Trophoblast cell (in vitro differentiated cells and primary cell): ENCODE results near the gene GPD1.

ENCODE experiments used
- DNase-seq, 2 donors: peaks; one replicate each; pipeline ENCODE4 v3.0.0-alpha.2; 2016
- H2AFZ ChIP-seq: 2 replicates; pipeline ENCODE4 v1.6.1; 2013; ENCODE audit warnings: low read length, moderate library complexity, mild to moderate bottlenecking; ENCODE audit not compliant: insufficient read depth, poor library complexity
- H2AK5ac ChIP-seq: 2 replicates; pipeline ENCODE4 v1.6.1; 2013; ENCODE audit warnings: mild to moderate bottlenecking, low read length
- H2BK120ac ChIP-seq: 2 replicates; pipeline ENCODE4 v1.6.1; 2013; ENCODE audit warnings: low read length, mild to moderate bottlenecking, moderate library complexity; ENCODE audit not compliant: insufficient read depth, poor library complexity
- H2BK12ac ChIP-seq: 2 replicates; pipeline ENCODE4 v1.6.1; 2013; ENCODE audit warnings: mild to moderate bottlenecking, low read length, moderate library complexity
- H2BK5ac ChIP-seq: 2 replicates; pipeline ENCODE4 v1.6.1; 2013; ENCODE audit warnings: low read length, low read depth, moderate library complexity, mild to moderate bottlenecking; ENCODE audit not compliant: poor library complexity
- H3K14ac ChIP-seq: 2 replicates; pipeline ENCODE4 v1.6.1; 2013; ENCODE audit warnings: mild to moderate bottlenecking, low read length
- H3K18ac ChIP-seq: 2 replicates; pipeline ENCODE4 v1.6.1; 2013; ENCODE audit warnings: mild to moderate bottlenecking, low read length
- H3K23ac ChIP-seq: 2 replicates; pipeline ENCODE4 v1.6.1; 2013; ENCODE audit warnings: low read length
- H3K27ac ChIP-seq: 2 replicates; pipeline ENCODE4 v1.5.1; 2013; ENCODE audit warnings: low read depth, mild to moderate bottlenecking, inconsistent platforms, low read length, moderate library complexity
- H3K27me3 ChIP-seq: 2 replicates; pipeline ENCODE4 v1.6.1; 2013; ENCODE audit warnings: inconsistent platforms, mild to moderate bottlenecking, low read length, moderate library complexity; ENCODE audit not compliant: insufficient read depth
- H3K36me3 ChIP-seq, 2 experiments: 1 replicate in 1 of 2; 2 replicates in 1 of 2; pipeline ENCODE4 v1.6.1; 2013; ENCODE audit warnings: low read length in 2 of 2, mild to moderate bottlenecking in 2 of 2, moderate library complexity in 1 of 2; ENCODE audit not compliant: insufficient read depth in 2 of 2, control insufficient read depth in 1 of 2
- H3K4ac ChIP-seq: 2 replicates; pipeline ENCODE4 v1.6.1; 2013; ENCODE audit warnings: low read depth, mild to moderate bottlenecking, low read length, moderate library complexity
- H3K4me1 ChIP-seq, 2 experiments: 1 replicate in 1 of 2; 2 replicates in 1 of 2; pipeline ENCODE4 v1.6.1; 2013; ENCODE audit warnings: low read length in 2 of 2, mild to moderate bottlenecking in 2 of 2, moderate library complexity in 1 of 2; ENCODE audit not compliant: insufficient read depth in 2 of 2, control insufficient read depth in 1 of 2
- H3K4me2 ChIP-seq: 2 replicates; pipeline ENCODE4 v1.6.1; 2013; ENCODE audit warnings: inconsistent platforms, mild to moderate bottlenecking, low read length, moderate library complexity
- H3K4me3 ChIP-seq: 2 replicates; pipeline ENCODE4 v1.5.1; 2013; ENCODE audit warnings: mild to moderate bottlenecking, low read depth, low read length, inconsistent platforms
- H3K79me1 ChIP-seq: one replicate; pipeline ENCODE4 v1.6.1; 2013; ENCODE audit warnings: low read length
- H3K79me2 ChIP-seq: 2 replicates; pipeline ENCODE4 v1.6.1; 2013; ENCODE audit warnings: low read length, mild to moderate bottlenecking; ENCODE audit not compliant: control insufficient read depth, insufficient read depth, poor library complexity
- H3K9ac ChIP-seq: 2 replicates; pipeline ENCODE4 v1.6.1; 2013; ENCODE audit warnings: mild to moderate bottlenecking, low read length
- H3K9me3 ChIP-seq: 2 replicates; pipeline ENCODE4 v1.6.1; 2013; ENCODE audit warnings: low read depth, mild to moderate bottlenecking, control low read depth, inconsistent platforms, low read length; ENCODE audit not compliant: insufficient read depth
- H4K12ac ChIP-seq: 2 replicates; pipeline ENCODE4 v1.6.1; 2013; ENCODE audit warnings: low read depth, mild to moderate bottlenecking, low read length, moderate library complexity
- H4K8ac ChIP-seq: 2 replicates; pipeline ENCODE4 v1.6.1; 2013; ENCODE audit warnings: low read depth, mild to moderate bottlenecking, low read length, moderate library complexity
- H4K91ac ChIP-seq: one replicate; pipeline ENCODE4 v1.6.1; 2013; ENCODE audit warnings: low read depth, mild to moderate bottlenecking, low read length, moderate library complexity
- WGBS: extraction: QIAGEN DNeasy Blood & Tissue Kit; methylation state at CpG from one replicate; pipeline ENCODE4 v1.1.7; 2013; ENCODE audit warnings: missing lambda C conversion rate; ENCODE audit not compliant: insufficient read length, insufficient coverage; ENCODE audit errors: extremely low coverage; 5-methylcytosine and 5-hydroxymethylcytosine counted together

The GPD1 gene

GRCh38 chr12:50061171-50061570 lies 42.6 kb upstream of the GPD1 start:
- Histone ChIP-seq H3K27ac (no peak overlapping the region), H2AFZ (no peak overlapping the region), H2AK5ac (no peak overlapping the region), H2BK120ac (no peak overlapping the region), H3K18ac (no peak overlapping the region), H2BK5ac (no peak overlapping the region), H3K9ac (no peak overlapping the region), H3K9me3 (peaks cover 5% of the 10 kb centered on the region), H4K91ac (no peak overlapping the region), H2BK12ac (no peak overlapping the region), H3K79me2 (no peaks in the 10 kb centered on the region), H3K14ac (no peak overlapping the region), H4K8ac (no peak overlapping the region), H3K36me3 (no peaks in the 10 kb centered on the region), H3K4me1 (peaks cover 0 to 7% of the 10 kb centered on the region in 2 experiments), H3K23ac (no peak overlapping the region), H3K4ac (no peak overlapping the region), H4K12ac (no peak overlapping the region), H3K79me1 (no peaks in the 10 kb centered on the region), H3K27me3 (peaks cover 16% of the 10 kb centered on the region), H3K4me2 (no peak overlapping the region), H3K4me3 (no peak overlapping the region)
- no peak for DNase-seq
- no CpG with 5 or more reads among the region's 2 CpGs for WGBS

- peaks cover 5% of the 10 kb centered on the region for H3K9me3 ChIP-seq
- H4K8ac ChIP-seq, result no peak overlapping the region
- no peaks in the 10 kb centered on the region for H3K36me3 ChIP-seq
- H4K12ac ChIP-seq, result no peak overlapping the region
- no peak overlapping the region for H2AK5ac ChIP-seq
- H3K27me3 ChIP-seq, result peaks cover 9% of the 10 kb centered on the region
- H2BK12ac ChIP-seq, result no peak overlapping the region
- no peak overlapping the region for H3K27ac ChIP-seq
- H3K9ac ChIP-seq, result no peak overlapping the region
- H3K18ac ChIP-seq, result no peak overlapping the region
- no peaks in the 10 kb centered on the region for H3K79me2 ChIP-seq
- H4K91ac ChIP-seq, result no peak overlapping the region
- no peak overlapping the region for H3K4ac ChIP-seq
- no peak overlapping the region for H3K4me3 ChIP-seq
- DNase-seq, result no peak
- H2BK120ac ChIP-seq, result no peak overlapping the region
- H2BK5ac ChIP-seq, result no peak overlapping the region
- H3K79me1 ChIP-seq, result no peaks in the 10 kb centered on the region
- no peak overlapping the region for H2AFZ ChIP-seq
- peaks cover 0 to 6% of the 10 kb centered on the region in 2 experiments for H3K4me1 ChIP-seq
- no peak overlapping the region for H3K4me2 ChIP-seq
- H3K23ac ChIP-seq, result no peak overlapping the region
- WGBS, result no CpG with 5 or more reads among the region's 6 CpGs
- H3K14ac ChIP-seq, result no peak overlapping the region
These were observed 41.7 kb upstream of the GPD1 start for GRCh38 chr12:50061946-50062686.

DNA sequence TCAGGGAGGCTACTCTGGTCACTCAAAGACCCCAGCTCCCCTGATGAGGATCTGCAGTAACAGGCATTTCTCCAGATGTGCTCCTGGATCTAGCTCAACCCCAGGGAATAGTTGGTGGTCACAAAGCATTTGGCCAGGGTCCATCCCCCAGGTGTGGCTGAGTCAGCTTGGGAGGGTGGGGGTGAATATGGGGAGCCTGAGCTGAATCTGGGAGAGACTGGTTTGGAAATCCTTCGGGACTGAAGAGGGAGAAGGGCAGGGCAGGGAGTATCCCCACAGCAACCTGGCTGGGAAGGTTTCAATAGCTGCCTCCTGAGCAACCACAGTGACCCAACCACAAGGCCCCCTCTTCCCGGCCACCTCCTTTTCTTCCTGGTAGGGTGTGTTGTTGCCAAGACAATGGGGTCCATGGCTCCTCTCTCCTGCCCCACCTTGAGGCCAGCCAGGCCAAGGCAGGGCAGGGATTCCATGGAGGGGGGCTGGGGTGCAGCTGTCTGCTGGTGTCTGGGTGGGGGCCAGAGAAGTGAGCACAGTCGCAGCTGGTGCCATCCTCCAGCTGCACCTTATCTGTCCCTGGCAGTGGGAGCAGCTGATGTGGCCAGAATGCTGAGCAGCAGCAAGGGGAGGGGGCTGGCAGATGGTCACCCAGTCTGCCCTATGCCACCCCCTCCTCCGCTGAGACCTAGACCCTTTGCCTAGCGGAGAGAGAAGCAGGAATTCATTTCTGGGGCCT lies 40.9 kb upstream of the GPD1 start:
- H3K9me3 ChIP-seq, result peaks cover 5% of the 10 kb centered on the region
- no peaks in the 10 kb centered on the region for H3K79me1 ChIP-seq
- H3K4ac ChIP-seq, result no peak overlapping the region
- H3K27ac ChIP-seq, result no peak overlapping the region
- no peak overlapping the region for H2BK12ac ChIP-seq
- H3K36me3 ChIP-seq, result no peaks in the 10 kb centered on the region
- H3K4me3 ChIP-seq, result no peak overlapping the region
- H3K4me1 ChIP-seq, result peaks cover 0 to 5% of the 10 kb centered on the region in 2 experiments
- H3K9ac ChIP-seq, result no peak overlapping the region
- H2AFZ ChIP-seq, result no peak overlapping the region
- no peak overlapping the region for H4K91ac ChIP-seq
- H3K27me3 ChIP-seq, result peaks cover 7% of the 10 kb centered on the region
- H2AK5ac ChIP-seq, result no peak overlapping the region
- H3K79me2 ChIP-seq, result no peaks in the 10 kb centered on the region
- no CpG with 5 or more reads among the region's 5 CpGs for WGBS
- no peak overlapping the region for H3K14ac ChIP-seq
- H2BK5ac ChIP-seq, result no peak overlapping the region
- no peak overlapping the region for H2BK120ac ChIP-seq
- no peak for DNase-seq
- H3K18ac ChIP-seq, result no peak overlapping the region
- H3K4me2 ChIP-seq, result no peak overlapping the region
- no peak overlapping the region for H4K8ac ChIP-seq
- H4K12ac ChIP-seq, result no peak overlapping the region
- H3K23ac ChIP-seq, result no peak overlapping the region

GRCh38 chr12:50065726-50066310 lies 38.0 kb upstream of the GPD1 start:
- H3K9me3 ChIP-seq, result no peaks in the 10 kb centered on the region
- no peak overlapping the region for H2AK5ac ChIP-seq
- H3K23ac ChIP-seq, result peak overlapping the region; percentile 35
- H2BK12ac ChIP-seq, result no peak overlapping the region
- no peak overlapping the region for H3K27ac ChIP-seq
- no CpG with 5 or more reads among the region's 3 CpGs for WGBS
- H3K18ac ChIP-seq, result no peak overlapping the region
- H3K79me2 ChIP-seq, result no peaks in the 10 kb centered on the region
- peak in 1 of 2 donors; percentile 63 for DNase-seq
- no peaks in the 10 kb centered on the region for H3K79me1 ChIP-seq
- H3K14ac ChIP-seq, result no peak overlapping the region
- no peak overlapping the region for H3K4me2 ChIP-seq
- H3K4me3 ChIP-seq, result no peak overlapping the region
- H2AFZ ChIP-seq, result no peak overlapping the region
- H3K36me3 ChIP-seq, result no peaks in the 10 kb centered on the region
- no peak overlapping the region for H4K12ac ChIP-seq
- H4K91ac ChIP-seq, result no peak overlapping the region
- peaks cover 0 to 2% of the 10 kb centered on the region in 2 experiments for H3K4me1 ChIP-seq
- H4K8ac ChIP-seq, result no peak overlapping the region
- no peak overlapping the region for H3K9ac ChIP-seq
- no peak overlapping the region for H3K4ac ChIP-seq
- H2BK120ac ChIP-seq, result no peak overlapping the region
- no peak overlapping the region for H2BK5ac ChIP-seq
- H3K27me3 ChIP-seq, result peaks cover 3% of the 10 kb centered on the region
